IPS-NIHi11 (cell line): ENCODE results near the gene PDZD7.
"Not testable (repeated sequence)": the region's sequence is repeated elsewhere in the genome, so short reads cannot be mapped to it uniquely, and the experiment has no call there.

Experiments used
- DNase-seq: peaks from one replicate; pipeline ENCODE4 v3.0.0; 2012; ENCODE audit warnings: mixed read lengths, low spot score

PDZD7 gene

GRCh38 chr10:101040851-101041250 lies 9.9 kb upstream of the PDZD7 start:
- no peak for DNase-seq

- DNase-seq = no peak
Observed at GRCh38 chr10:101040061-101040460, 9.1 kb upstream of the PDZD7 start.

- peak; percentile 19 for DNase-seq
Observed at GRCh38 chr10:101038484-101038883, 7.6 kb upstream of the PDZD7 start.

GRCh38 chr10:101036726-101037125 lies 5.8 kb upstream of the PDZD7 start:
- no peak for DNase-seq

- no peak for DNase-seq
Observed at GRCh38 chr10:101035916-101036702, 5.2 kb upstream of the PDZD7 start.

- no peak for DNase-seq
Observed at GRCh38 chr10:101035314-101035713, 4.4 kb upstream of the PDZD7 start.

- DNase-seq = not testable (repeated sequence)
Observed at GRCh38 chr10:101034404-101034803, 3.5 kb upstream of the PDZD7 start.

GRCh38 chr10:101033276-101033675 lies 2.3 kb upstream of the PDZD7 start:
- DNase-seq = no peak

GRCh38 chr10:101032637-101033224 lies 1.8 kb upstream of the PDZD7 start:
- DNase-seq = peak; percentile 40

GRCh38 chr10:101031796-101032636 lies 1.1 kb upstream of the PDZD7 start:
- DNase-seq = peak; percentile 71

GRCh38 chr10:101030496-101031127 lies 317 bp downstream of the PDZD7 start:
- DNase-seq = peak; percentile 34

- DNase-seq = peak; percentile 47
Observed at GRCh38 chr10:101029520-101030295, 1.2 kb downstream of the PDZD7 start.

- DNase-seq = peak; percentile 35
Observed at GRCh38 chr10:101028446-101029337, 2.2 kb downstream of the PDZD7 start.

- no peak for DNase-seq
Observed at GRCh38 chr10:101027106-101027720, 3.7 kb downstream of the PDZD7 start.

GRCh38 chr10:101022967-101023705 lies 7.8 kb downstream of the PDZD7 start:
- no peak for DNase-seq

GRCh38 chr10:101021692-101022251 lies 9.2 kb downstream of the PDZD7 start:
- DNase-seq = no peak

- DNase-seq = no peak
Observed at GRCh38 chr10:101021239-101021638, 9.7 kb downstream of the PDZD7 start.

GRCh38 chr10:101020427-101021075 lies 10.4 kb downstream of the PDZD7 start:
- DNase-seq = no peak

GRCh38 chr10:101019440-101019703 lies 11.6 kb downstream of the PDZD7 start:
- DNase-seq = no peak
